ENCODE data around the gene TSHZ2. TPM values are rescaled to one million over a fixed set of nuclear protein-coding genes. Genes with fewer than 3 reads are reported as not detected.

TSHZ2 gene
- total and polyA plus RNA-seq, 2 of the 4 experiments (the other 2 are of a cell fraction), result under 0.01 to 0.02 TPM

DNA sequence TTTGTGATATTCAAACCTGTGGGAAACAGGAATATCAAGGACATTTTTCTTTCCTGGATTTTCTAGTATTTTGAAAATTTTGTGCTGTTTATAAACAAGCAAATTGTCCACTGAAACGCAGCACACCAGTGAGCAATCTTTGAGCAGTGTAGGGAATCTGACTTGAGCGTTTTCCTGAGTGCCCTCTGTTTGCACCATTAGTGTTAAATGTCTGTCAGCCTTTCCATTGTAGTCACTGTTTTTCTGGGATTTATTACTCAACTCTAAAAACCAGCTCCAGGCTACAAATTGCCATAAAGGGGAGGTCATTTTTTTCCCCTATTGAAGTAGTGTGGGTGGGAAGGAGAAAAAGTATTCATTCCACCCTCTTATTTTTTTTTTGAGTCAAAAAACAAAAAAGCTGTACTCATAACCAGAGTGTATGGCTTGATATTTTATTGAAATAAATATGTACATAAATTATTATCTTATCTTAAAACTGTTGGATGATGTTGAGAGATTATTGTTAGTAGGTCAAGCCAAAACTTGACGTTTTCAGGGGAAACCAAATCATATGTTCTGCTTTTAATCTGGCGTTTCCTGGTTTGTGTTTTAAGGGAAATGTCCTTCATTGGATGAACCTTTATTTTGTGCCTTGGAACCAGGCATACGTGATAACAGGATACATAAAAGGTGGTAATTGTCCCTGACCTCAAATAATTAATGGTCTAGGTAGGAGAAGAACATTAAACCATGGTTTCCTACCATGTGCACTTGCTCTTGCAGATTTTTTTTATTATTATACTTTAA lies 51.8 kb downstream of the TSHZ2 start:
- dilution Hi-C loops (cut with HindIII; ENCODE audit: low sequenced_read_pairs, unreplicated experiment), result no loop called here
- H2AK5ac ChIP-seq (ENCODE audit: low read depth, low read length), result no peak overlapping the region
- H2BK120ac ChIP-seq (ENCODE audit: low read depth, low read length), result no peak overlapping the region
- H3K36me3 ChIP-seq (ENCODE audit: control insufficient read depth, insufficient read depth, low read length), result no peaks in the 10 kb centered on the region
- no peak overlapping the region for H3K18ac ChIP-seq (ENCODE audit: low read depth, low read length)
- no peak overlapping the region for H3K56ac ChIP-seq (ENCODE audit: extremely low read depth, insufficient read depth, low read length)
- no peaks in the 10 kb centered on the region for H4K20me1 ChIP-seq (ENCODE audit: insufficient read depth, low read length)
- no peak overlapping the region for H3K4me2 ChIP-seq (ENCODE audit: low read depth, low read length)
- ATAC-seq (ENCODE audit: low read depth) (no peak), DNase-seq (no peak)
- H2BK15ac ChIP-seq (ENCODE audit: low read depth, low read length), result no peak overlapping the region
- H2AK9ac ChIP-seq (replicated peaks; ENCODE audit: low read depth, low read length, poor library complexity), result no peak overlapping the region
- no peaks in the 10 kb centered on the region for H3K79me1 ChIP-seq (ENCODE audit: low read depth in 1 of 2, low read length in 2 of 2)
- no peak overlapping the region for H3K23ac ChIP-seq (ENCODE audit: low read depth, low read length)
- H3K9me1 ChIP-seq (ENCODE audit: insufficient read depth, low read length), result no peaks in the 10 kb centered on the region
- H4K91ac ChIP-seq (ENCODE audit: insufficient read depth, low read depth, low read length), result no peak overlapping the region
- H2BK5ac ChIP-seq (ENCODE audit: low read depth, low read length, poor library complexity, severe bottlenecking), result no peak overlapping the region
- H3K27me3 ChIP-seq (ENCODE audit: control insufficient read depth, insufficient read depth, low read length), result no peaks in the 10 kb centered on the region
- no peak overlapping the region for H4K8ac ChIP-seq (ENCODE audit: low read depth in 2 of 2, low read length in 2 of 2)
- H3K4me3 ChIP-seq (ENCODE audit: insufficient read depth, low read depth, low read length), result no peak overlapping the region
- TF ChIP-seq FOS (IDR thresholded peaks at IDR 0.05; ENCODE audit: low read depth, low read length) (no peak), RCOR1 (IDR thresholded peaks at IDR 0.05; ENCODE audit: insufficient replicate concordance, low read length) (no peak), BHLHE40 (IDR thresholded peaks at IDR 0.05; ENCODE audit: low read depth, low read length) (no peak), MAFK (IDR thresholded peaks at IDR 0.05; ENCODE audit: low read depth, low read length) (no peak), NFE2L2 (IDR thresholded peaks at IDR 0.05; ENCODE audit: low read depth, low read length) (no peak), MAZ (IDR thresholded peaks at IDR 0.05; ENCODE audit: borderline replicate concordance, low read depth, low read length) (no peak), SMC3 (IDR thresholded peaks at IDR 0.05; ENCODE audit: low read depth, low read length) (no peak), CEBPB (IDR thresholded peaks at IDR 0.05; ENCODE audit: low read depth, low read length) (no peak), RFX5 (IDR thresholded peaks at IDR 0.05; ENCODE audit: low read depth, low read length) (no peak), CHD1 (IDR thresholded peaks at IDR 0.05; ENCODE audit: low read depth, low read length) (no peak), RAD21 (IDR thresholded peaks at IDR 0.05; ENCODE audit: low read length) (no peak), POLR2A (IDR thresholded peaks at IDR 0.05; ENCODE audit: low read depth, low read length) (no peak), MXI1 (IDR thresholded peaks at IDR 0.05; ENCODE audit: borderline replicate concordance, low read depth, low read length) (no peak)
- TF ChIP-seq, protein P1, sequence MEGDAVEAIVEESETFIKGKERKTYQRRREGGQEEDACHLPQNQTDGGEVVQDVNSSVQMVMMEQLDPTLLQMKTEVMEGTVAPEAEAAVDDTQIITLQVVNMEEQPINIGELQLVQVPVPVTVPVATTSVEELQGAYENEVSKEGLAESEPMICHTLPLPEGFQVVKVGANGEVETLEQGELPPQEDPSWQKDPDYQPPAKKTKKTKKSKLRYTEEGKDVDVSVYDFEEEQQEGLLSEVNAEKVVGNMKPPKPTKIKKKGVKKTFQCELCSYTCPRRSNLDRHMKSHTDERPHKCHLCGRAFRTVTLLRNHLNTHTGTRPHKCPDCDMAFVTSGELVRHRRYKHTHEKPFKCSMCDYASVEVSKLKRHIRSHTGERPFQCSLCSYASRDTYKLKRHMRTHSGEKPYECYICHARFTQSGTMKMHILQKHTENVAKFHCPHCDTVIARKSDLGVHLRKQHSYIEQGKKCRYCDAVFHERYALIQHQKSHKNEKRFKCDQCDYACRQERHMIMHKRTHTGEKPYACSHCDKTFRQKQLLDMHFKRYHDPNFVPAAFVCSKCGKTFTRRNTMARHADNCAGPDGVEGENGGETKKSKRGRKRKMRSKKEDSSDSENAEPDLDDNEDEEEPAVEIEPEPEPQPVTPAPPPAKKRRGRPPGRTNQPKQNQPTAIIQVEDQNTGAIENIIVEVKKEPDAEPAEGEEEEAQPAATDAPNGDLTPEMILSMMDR (conservative IDR thresholded peaks at IDR 0.05; ENCODE audit: low read depth, low read length), result no peak
- TF ChIP-seq, protein P2, sequence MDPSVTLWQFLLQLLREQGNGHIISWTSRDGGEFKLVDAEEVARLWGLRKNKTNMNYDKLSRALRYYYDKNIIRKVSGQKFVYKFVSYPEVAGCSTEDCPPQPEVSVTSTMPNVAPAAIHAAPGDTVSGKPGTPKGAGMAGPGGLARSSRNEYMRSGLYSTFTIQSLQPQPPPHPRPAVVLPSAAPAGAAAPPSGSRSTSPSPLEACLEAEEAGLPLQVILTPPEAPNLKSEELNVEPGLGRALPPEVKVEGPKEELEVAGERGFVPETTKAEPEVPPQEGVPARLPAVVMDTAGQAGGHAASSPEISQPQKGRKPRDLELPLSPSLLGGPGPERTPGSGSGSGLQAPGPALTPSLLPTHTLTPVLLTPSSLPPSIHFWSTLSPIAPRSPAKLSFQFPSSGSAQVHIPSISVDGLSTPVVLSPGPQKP (IDR thresholded peaks at IDR 0.05; ENCODE audit: borderline replicate concordance, low read depth, low read length), result no peak
- TF ChIP-seq, protein P3, sequence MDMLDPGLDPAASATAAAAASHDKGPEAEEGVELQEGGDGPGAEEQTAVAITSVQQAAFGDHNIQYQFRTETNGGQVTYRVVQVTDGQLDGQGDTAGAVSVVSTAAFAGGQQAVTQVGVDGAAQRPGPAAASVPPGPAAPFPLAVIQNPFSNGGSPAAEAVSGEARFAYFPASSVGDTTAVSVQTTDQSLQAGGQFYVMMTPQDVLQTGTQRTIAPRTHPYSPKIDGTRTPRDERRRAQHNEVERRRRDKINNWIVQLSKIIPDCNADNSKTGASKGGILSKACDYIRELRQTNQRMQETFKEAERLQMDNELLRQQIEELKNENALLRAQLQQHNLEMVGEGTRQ (IDR thresholded peaks at IDR 0.05; ENCODE audit: low read depth, low read length), result no peak
- no peaks in the 10 kb centered on the region; the same call in 1 of the 2 replicates for H3K9me3 ChIP-seq (ENCODE audit: control insufficient read depth, insufficient read depth, low read length)
- in situ Hi-C loops (cut with MboI; ENCODE audit: low sequenced_read_pairs), result no loop called here
- no peak overlapping the region for H2BK20ac ChIP-seq (ENCODE audit: low read depth, low read length)
- no peak overlapping the region for H3K27ac ChIP-seq (ENCODE audit: insufficient read depth, low read length)
- no peak overlapping the region for H4K5ac ChIP-seq (ENCODE audit: low read depth, low read length)
- WGBS, 2 experiments (ENCODE audit: extremely low coverage in 2 of 2, insufficient read length in 1 of 2), result no CpG with 5 or more reads among the region's 5 CpGs
- no peaks in the 10 kb centered on the region for H3K4me1 ChIP-seq (ENCODE audit: control insufficient read depth, insufficient read depth, low read length)
- BruUV-seq (replicated peaks), result no TSS peak
- H3K14ac ChIP-seq (replicated peaks; ENCODE audit: low read depth, low read length), result no peak overlapping the region
- ChIA-PET CTCF (no interaction called here), POLR2A (ENCODE audit: unreplicated experiment) (no interaction called here)
- H2AFZ ChIP-seq (replicated peaks; ENCODE audit: low read length, poor library complexity), result no peak overlapping the region
- intact Hi-C loops (cut with micrococcal nuclease), result no loop called here
- no peak overlapping the region for H3K9ac ChIP-seq (ENCODE audit: low read depth, low read length)
- H3K4ac ChIP-seq (ENCODE audit: low read depth, low read length), result no peak overlapping the region

Measured in IMR-90 (cell line).